ENCODE measurements around the gene ABCA4.
"Not testable (repeated sequence)": the region's sequence is repeated elsewhere in the genome, so short reads cannot be mapped to it uniquely, and the experiment has no call there.

DNA sequence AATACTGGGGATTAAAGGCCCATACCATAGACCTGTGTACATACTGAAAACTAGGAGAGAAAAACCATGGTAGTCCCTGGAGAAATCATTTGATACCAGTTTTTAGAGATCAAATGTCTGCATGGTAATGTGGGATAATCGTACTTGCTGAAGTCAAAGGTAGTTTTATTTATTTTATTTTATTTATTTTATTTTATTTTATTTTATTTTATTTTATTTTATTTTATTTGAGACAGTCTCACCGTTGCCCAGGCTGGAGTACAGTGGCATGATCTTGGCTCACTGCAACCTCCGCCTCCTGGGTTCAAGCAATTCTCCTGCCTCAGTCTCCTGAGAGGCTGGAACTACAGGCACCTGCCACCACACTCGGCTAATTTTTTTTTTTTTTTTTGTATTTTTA lies 122.4 kb downstream of the ABCA4 start:
- TF ChIP-seq EZH2 (IDR thresholded peaks at IDR 0.05; ENCODE audit: insufficient read depth, poor library complexity, severe bottlenecking); EZH2phosphoT487 (IDR thresholded peaks at IDR 0.05; ENCODE audit: insufficient read depth, low read depth): not testable (repeated sequence)
